Middle frontal gyrus (tissue), 1 donor: ENCODE results near the gene GAL.

Source experiments
- DNase-seq: peaks from one replicate; pipeline ENCODE4 v3.0.0-alpha.2; 2015; ENCODE audit warnings: low spot score; ENCODE audit errors: extremely low spot score

The GAL gene

DNA sequence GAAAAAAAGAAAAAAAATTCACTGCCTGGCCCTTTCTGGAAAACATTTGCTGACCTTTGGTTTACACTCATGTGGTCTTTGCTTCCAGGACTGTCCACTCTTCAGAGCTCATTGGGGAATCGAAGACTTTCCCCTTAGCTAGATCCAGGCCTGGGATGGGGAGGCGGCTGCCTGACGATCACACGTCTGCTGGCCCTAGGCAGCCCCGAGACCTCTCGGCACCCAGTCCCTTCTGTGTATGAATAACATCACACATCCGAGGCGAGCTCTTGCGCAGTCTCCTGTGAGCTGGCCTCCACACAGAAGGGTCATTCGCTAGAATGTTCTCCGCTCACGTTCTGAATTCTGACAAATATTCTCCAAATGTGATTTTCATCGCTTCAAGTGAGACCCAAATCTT lies 25.7 kb upstream of the GAL start:
- DNase-seq = no peak

DNA sequence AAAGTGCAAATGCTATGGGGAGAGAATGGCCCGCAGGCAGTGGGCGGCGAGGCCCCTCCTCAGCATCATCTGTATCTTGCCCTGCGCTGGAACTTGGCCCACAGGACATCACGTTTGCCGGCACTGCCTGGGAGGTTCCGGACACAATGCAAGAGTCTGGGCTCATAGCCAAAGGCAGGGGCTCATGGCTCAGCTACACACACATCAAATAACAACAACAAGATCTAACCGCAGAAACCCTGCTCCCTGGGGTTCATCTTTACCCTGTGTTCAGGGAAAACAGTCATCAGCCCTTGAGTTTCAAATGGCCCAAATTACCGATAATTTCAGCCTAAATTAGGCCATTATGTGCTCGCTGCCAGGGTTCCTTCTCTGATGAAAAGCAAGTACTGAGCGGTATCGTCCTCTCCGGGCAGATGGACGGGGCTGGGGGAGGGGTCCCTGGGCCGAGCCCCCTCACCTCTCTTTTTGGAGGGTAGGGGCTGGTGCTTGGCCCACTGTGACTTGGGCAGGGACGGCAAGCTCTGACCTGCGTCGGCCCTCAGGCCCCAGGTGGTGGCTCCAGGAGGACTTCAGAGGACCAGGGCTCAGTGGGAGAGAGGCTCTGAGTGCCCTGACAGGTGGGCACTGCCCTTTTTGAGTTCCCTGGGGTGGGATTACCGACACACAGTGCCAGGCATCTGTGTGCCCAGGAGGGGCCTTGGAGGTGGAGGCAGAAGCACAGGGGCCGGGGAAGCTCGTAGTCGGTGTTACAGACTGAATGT lies 25.0 kb upstream of the GAL start:
- no peak for DNase-seq

DNA sequence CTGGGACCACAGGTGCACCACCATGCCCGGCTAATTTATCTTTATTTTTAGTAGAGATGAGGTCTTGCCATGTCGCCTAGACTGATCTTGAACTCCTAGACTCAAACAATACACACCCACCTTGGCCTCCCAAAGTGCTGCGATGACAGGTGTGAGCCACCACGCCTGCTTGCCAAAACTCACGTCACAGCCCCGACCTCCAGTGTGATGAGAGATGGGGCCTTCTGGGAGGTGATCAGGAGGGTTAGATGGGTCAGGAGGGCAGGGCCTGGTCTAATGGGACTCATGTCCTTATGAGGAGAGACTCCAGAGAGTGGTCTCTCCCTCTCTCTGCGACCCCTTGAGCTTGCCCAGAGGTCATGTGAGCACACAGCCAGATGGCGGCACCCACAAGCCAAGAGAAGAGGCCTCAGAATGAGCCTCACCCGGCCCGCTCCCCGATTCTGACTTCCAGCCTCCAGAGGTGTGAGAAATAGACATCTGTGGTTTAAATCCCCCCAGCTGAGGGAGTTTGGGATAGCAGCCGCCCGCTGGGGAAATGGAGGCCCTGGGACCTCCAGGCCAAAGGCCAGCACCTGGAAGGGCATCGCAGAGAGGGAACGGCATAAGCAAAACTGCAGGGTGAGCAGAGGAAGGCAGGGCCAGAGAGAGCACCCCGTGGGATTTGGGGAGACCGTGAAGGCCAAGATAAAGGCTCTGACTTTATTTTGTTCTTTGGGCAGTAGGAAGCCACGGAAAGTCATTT lies 24.1 kb upstream of the GAL start:
- no peak for DNase-seq

DNA sequence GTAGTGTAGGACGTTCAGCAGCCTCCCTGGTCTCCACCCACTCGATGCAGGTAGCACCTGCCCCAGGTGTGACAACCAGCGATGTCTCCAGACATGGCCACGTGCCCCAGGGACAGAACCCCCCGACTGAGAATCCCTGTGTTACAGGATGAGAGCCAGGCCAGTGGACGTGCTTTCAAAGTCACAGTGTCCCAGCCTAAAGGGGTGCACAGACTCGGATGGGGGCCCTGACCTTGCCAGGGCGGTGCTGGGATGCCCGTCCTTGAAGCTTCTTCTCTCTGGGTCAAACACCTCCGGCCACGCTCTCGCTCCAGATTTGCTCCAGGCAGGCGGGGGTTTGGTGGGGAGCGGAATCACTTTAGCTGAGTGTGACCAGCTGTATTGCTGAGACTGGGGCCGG lies 23.3 kb upstream of the GAL start:
- no peak for DNase-seq

DNA sequence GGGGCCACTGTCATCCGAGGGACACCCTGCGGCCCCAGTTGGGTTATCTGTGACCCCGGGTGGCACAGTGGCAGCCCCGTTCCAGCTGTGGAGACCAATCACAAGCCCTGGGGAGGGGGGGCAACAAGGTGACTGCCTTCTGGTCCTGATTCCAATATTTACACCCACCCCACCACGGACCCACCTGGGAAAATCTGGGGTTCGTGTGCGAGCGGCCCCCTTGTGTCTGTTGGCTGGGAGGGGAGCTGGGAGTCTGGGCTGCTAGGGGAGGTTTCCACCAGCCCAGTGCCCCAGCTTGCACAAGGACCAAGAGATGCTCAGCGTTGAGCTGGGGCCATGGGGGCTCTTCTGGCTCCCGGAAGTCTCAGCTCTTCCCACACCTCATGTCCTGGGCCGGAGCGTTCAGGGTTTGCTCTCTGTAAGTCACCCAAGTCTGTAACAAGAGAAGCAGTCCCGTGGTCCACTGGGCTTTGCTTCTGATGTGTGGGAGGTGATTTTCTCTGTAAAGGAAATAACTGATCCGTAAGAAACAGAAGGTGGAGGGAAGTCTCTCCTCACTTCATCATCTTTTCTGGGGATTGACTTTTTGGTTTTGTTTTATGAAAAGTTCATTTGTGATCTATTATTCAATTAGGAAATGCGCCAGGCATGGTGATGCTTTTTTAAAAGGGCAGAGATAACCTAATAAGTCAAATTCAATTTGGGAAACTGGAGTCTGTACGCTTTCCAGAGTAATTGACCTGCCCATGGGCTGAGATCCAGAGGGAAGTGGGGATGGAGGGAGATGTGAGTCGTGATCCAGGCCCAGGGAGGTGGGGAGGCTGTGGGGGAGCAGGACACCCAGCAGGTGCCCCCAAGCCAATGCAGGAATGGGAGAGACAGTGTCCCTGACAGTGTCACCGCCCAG lies 22.4 kb upstream of the GAL start:
- DNase-seq = no peak

DNA sequence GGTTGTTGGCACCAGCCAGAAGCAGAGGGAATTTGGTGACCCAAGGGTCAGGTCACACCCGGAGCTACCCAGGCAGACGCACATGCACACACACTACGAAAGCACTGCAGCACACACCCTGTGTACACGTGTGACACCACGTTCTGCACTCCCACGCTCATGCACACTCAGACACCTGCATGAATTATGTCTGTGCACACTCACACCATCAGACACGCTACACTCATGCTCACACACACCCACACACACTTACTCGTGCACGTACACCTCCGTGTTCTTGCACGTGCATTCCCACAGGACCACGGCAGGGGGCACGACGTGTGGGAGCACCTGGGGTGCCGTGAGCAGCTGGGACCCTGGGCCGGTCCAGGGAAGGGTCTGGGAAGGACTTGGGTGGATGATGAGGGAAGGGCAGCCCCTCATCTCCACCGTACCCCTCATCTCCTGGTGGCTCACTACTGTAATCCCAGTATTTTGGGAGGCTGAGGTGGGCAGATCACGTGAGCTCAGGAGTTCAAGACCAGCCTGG lies 20.8 kb upstream of the GAL start:
- DNase-seq = no peak

DNA sequence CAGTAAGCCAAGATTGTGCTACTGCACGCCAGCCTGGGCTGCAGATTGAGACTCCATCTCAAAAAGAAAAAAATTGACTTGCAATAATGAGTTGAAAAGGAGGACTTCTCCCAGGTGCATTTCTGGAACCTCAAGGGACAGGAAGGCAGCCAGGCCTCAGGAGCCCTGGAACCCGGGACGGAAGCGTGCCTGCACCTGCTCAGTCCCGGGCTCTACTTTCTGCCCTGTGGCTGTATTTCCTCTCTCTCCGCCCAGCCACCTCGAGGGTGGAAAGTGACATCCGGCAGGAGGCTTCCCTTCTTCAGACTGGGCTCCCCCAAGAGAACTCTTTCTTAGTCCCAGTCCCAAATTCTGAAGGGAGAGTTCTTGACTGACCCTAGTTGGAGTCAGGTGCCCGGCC lies 20.2 kb upstream of the GAL start:
- DNase-seq = no peak

DNA sequence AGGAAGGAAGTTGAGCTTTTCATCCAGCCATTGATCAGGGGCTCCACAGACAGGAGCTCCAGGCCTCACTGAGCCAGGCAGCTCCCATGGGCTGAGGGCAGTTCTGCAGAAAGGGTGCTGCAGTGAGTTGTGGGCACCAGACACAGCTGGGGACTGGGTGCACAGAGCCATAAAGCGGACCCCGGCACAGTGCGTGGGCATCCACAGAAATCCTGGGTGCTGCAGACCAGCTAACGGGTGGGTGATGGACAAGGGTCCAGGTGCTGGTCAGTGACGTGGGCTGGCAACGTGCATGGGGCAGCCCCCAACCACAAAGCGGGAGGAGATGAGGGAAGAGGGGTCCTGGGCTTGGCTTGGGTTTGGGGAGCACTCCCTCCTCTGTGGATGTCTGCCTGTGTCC lies 19.4 kb upstream of the GAL start:
- DNase-seq = no peak

DNA sequence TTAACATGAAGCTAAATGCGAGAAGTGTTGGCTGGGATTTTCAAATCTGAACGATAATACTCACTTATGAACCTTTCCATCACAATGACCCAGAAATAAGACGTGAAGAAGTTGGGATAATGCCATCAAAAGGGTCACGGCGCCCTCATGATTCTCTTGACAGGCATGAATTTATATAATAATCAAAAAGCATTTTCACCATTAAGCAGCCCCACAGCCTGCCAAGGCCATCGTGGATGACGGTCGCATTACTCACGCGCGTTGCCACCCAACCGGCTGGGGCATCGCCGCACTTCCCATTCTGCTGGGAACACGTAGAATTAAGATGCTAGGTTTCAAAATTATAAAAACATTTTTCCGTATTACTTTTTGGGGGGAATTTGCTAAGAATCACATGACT lies 18.9 kb upstream of the GAL start:
- DNase-seq = no peak

DNA sequence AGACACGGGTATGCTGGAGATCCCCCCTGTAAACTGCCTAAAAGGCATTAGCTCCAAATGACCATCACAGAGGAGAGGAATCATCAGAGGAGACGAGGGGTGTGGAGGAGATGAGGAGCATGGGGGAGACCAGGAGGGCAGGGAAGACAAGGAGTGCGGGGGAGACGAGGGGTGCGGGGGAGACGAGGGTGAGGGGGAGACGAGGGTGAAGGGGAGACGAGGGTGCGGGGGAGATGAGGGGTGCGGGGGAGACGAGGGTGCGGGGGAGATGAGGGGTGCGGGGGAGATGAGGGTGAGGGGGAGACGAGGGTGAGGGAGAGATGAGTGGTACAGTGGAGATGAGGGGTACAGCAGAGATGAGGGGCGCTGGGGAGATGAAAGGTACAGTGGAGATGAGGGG lies 17.5 kb upstream of the GAL start:
- DNase-seq = no peak

DNA sequence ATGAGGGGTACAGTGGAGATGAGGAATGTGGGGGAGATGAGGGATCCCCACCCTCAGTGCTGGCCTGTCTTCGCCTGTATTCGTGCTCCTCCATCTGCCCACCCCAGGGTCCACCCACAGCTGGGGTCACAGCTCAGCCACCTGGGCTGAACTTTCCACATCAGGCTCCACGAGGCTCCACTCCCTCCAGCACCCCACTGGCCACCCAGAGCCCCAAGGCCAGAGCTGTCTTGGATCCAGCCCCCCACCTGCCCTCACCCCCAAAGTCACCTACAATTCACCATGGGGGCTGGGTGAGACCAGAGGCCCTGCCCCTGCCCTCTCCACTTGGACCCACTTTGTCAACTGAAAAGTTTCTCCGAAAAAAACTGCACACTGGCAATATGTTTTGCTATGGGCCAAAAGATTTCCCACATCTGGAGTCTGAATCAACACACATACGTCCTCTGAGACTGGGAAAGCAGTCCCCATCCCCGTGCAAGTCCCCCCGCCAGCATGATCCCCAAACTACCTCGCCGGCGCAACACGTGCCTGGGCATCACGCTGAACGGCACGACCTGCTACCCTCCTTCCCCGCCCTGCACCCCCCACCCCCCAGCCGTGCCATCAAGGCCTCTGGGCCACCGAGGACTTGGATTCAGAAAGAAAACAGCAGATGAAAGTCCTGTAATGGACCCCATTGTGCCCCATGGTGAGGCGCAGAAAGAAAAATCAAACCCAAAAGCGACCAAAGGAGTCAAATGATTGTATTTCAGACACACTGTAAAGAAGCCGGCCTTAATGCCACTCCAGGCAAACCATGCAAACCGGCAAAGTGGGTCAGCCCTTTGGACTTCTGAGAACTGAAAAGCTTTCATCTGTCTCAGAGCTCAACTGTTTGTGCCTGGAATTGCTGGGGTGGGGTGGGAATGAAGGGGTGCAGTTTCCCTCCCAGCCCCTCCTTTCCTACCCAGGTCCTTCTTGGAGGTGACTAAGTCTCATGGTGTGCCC lies 16.5 kb upstream of the GAL start:
- DNase-seq = no peak

DNA sequence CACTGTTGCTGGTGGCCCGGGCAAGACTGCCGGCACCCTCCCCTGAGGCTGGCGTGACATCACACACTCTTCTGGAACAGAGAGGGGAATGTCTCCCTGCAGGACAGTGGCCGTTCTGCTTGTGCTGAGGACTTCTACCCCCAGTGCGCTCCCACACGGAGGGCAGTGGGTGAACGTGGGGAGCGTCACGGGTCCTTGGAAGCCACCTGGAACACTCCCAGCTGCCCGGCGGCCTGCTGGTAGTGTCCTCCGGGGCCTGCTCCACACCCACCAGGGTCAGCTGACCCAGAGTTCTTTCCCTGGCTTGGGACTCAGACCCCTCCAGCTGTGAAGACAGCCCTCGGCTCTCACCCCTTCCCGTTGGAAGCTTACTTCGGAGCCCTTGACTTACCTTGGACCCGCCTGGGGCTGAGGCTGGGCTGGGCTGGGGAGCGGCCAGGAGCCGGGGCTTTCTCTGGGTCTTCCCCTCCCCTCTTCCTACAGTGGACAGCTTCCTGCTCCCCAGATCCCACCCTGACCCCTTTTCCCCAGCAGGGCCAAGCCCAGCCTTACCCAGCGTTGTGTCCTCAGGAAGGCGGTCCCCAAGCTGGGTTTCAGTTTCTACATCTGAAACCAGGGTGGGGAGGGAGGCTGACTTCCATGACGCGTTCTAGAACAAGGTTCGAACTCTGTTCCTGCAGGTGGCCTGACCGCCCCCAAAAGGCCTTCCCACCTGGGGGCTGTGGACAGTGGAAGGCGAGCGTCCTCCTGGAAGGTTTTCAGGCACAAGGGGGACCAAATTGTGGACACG lies 14.8 kb upstream of the GAL start:
- no peak for DNase-seq

DNA sequence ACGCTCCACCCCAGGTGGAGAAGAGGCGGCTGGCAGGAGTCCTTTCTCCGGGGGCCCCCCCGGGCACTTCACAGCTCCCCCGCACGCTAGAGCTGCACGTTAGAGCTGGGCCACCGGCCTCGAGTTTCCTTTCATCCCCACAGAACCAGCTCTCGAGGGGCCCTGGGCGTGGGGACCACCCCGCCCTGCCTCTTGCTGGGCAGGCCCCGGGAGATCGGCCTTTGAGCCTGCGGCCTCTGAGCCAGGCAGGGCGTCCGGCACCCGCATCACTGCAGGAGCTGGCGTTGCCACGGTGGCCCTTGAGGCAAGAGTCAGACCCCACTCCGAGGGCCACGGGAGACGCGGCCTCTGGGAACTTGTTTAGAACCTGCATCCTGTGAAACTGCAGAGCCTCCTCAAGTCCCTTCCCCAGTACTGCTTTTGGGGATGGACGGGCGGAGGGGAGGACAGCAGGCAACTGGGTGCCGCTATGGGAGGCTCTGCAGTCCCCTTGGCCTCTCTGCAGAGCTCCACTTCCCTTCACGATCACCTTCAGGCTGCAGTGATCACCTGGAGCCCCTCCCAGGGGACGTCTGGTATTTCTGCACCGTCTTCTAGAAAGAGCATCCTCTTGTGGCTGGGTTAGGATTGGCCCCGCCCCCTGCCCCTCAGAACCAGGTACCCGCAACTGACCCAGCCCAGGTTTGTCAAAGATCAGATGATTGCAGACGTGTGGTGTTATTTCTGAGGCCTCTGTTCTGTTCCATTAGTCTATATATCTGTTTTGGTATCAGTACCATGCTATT lies 13.9 kb upstream of the GAL start:
- DNase-seq = no peak

DNA sequence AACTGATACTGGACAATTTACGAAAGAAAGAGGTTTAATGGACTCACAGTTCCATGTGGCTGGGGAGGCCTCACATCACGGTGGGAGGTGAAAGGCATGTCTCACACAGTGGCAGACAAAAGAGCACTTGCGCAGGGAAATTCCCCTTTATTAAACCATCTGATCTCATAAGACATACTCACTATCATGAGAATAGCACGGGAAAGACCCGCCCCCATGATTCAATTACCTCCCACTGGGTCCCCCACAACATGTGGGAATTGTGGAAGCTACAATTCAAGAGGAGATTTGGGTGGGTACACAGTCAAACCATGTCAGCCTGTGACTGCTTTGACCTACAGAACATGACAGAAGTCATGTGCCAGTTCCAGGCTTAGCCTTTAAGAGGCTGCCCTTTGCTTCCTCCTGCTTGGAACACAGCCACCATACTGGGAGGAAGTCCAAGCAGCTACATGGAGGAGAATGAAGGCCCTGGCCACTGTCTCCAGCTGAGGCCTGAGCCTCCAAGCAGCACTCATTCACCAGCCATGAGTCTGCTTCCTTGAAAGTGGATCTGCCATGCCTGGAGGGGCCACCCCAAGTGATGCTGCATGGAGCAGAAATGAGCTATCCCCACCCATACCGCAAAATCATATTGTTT lies 10.9 kb upstream of the GAL start:
- DNase-seq = no peak

DNA sequence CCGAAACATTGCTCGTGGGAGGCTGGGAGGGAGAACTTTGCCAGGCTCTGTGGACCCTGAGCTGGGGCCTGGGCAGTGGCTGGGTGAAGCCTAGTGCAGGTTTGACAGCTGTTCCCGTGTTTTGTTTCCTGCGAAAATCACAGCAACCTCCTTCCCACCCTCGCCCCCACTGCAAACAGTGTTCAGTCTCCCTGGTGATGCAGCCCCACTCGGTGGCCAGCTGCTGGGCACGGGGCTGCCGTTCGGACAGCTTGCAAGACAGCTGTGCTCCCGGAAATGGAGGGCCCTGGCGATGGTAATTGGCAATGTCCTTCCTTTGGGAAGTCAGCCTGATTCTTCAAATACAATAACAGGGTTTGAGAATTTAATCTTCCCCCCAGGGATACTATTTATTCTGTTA lies 10.4 kb upstream of the GAL start:
- no peak for DNase-seq

DNA sequence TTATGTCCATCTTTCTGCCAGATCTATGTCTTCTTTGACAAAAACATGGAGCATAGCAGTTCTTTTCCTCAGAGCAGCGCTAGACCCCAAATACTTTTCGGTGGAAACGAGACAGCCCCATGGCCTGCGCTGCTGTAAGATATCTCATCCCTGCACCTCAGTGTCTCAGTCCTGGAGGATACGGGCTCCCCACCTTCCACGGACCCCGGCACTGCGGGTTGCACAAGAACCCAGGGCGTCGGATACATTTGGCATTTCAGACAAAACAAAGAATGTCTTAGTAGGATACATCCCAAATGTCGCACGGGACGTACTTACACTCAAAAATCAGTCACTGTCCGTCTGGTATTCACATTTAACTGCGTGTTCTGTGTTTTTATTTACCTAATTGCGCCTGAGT lies 9.9 kb upstream of the GAL start:
- DNase-seq = no peak

DNA sequence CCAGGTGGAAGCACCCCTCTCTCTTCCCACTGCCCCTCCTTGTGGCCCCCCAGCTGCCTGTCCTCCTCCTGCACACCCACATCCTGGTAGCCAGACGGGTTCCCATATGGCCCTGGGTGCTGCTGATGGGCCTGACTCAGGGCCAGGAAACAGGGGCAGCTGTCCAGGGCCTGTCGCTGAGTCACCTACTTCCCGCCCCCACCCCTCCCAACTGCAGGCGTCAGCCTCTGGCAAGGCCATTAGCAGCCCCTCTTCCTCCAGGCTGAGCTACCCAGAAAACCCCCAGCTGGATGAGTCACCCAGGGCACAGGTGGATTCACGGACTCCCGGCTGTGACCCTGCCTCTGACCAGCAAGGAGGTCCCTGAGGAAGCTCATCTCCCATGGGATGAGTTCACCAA lies 6.9 kb upstream of the GAL start:
- no peak for DNase-seq

DNA sequence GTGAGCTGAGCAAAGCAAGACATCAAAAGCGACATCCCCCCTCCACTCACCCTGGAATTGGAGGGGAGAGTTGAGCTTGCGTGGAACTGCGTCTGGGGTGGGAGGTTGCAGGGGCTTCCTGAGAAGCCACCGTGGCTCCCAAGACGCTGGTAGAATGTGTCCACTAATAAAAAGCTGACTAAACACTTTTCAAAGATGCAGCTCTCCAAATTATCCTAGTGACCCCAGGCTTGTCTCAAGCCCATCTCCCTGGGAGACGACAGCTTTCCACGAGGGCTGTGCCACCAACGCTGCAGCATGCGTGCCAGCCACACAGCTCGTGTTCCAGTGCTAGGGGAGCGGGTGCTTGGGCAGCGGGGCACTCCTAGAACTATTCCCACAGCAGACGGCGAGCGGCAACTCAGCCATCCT lies 6.3 kb upstream of the GAL start:
- DNase-seq = no peak
